KBM-7 (cell line): ENCODE results near the gene SLC22A14.
A peak's percentile ranks its signal among the peaks of the same experiment; 100 is the strongest.
"Not testable (repeated sequence)": the region's sequence is repeated elsewhere in the genome, so short reads cannot be mapped to it uniquely, and the experiment has no call there.

Experiments
- DNase-seq: peaks from one replicate; pipeline ENCODE4 v3.0.0-alpha.2; 2015
- in situ Hi-C: fragments of 300-500 bp; cut with MboI; formaldehyde crosslinking; loops from 2 replicates; pipeline ENCODE4 v1.14.3; 2020; ENCODE audit warnings: low sequenced_read_pairs, low pct_unique_long_range_greater_than_20kb, mixed read lengths

SLC22A14 gene

DNA sequence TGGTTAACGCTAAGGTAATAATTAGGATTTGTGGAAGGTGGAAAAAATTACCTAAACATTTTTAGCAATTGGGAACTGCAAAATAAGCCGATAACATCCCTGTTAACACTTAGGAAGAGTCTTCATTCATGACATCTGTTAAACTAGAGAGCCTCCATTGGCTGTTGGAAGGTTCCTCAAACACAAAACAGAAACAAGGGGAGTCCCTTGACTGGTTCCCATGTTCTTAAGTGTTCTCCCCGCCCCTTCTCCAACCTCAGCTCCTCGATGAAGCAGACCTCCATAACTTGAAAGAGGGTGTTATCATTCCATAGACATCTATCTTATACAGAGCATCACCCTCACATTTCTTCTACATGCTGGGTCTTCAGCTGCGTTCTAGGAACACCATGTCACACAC, 14.0 kb upstream of the SLC22A14 start:
- no peak for DNase-seq
- in situ Hi-C loops = no loop called here

DNA sequence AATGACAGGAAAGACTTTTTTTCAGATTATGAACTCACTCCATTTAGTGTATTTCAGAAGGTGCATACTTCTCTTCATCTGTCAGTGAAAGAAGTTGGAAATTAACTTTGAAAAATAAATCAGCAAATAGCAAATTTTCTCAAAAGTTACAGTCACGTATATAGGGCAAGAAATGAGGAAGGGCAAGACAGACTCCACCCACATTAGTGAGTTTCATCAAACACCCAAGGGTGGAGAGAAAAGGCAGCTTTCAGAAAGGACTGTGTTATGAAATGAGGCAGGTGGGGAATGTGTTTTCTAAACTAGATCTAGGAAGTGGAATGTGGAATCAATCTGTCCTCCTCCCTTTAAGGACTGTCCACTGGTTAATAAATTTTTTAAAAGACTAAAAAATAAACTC, 13.6 kb upstream of the SLC22A14 start:
- in situ Hi-C loops = no loop called here

DNA sequence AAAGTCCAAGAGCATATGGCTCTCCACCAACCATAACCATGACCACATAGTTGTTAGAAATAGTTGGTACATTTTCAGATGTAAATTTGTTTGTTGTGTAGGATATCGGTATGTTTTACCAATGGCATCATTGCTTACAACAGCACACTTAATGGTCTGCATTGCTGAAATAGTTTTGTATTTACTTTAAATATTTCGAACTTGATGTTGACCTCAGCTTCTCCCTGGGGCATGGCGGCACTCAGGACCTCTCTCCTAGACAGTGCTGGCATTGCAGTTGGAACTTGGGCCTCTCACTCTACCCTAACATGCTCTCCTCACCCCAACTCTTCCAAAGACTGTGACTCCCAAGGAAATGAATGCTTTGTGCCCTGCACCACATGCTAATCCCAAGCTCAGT, 11.5 kb upstream of the SLC22A14 start:
- no peak for DNase-seq

More for the DNA sequence above, 13.6 kb upstream of the SLC22A14 start:
- DNase-seq = peak; percentile 55

DNA sequence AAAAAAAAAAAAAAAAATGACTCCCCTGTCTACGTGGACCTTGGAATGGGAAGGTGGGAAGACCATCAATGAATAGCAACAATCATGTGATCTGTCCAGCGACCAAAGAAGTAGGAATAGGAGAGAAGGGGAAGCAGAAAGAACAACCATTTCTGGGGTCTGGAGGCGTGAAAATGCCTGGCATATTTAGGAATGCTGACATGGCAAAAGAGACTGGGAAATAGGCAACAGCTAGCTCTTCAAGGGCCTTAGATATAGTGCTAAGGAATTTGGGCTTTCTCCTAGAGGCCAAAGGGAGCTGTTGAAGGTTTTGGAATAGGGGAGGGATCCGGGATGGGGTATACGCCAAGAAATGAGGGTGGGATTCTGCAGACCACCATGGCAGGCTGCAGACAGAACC, 10.5 kb upstream of the SLC22A14 start:
- in situ Hi-C loops = no loop called here
- DNase-seq = no peak

More for the DNA sequence above, 11.5 kb upstream of the SLC22A14 start:
- in situ Hi-C loops = no loop called here

DNA sequence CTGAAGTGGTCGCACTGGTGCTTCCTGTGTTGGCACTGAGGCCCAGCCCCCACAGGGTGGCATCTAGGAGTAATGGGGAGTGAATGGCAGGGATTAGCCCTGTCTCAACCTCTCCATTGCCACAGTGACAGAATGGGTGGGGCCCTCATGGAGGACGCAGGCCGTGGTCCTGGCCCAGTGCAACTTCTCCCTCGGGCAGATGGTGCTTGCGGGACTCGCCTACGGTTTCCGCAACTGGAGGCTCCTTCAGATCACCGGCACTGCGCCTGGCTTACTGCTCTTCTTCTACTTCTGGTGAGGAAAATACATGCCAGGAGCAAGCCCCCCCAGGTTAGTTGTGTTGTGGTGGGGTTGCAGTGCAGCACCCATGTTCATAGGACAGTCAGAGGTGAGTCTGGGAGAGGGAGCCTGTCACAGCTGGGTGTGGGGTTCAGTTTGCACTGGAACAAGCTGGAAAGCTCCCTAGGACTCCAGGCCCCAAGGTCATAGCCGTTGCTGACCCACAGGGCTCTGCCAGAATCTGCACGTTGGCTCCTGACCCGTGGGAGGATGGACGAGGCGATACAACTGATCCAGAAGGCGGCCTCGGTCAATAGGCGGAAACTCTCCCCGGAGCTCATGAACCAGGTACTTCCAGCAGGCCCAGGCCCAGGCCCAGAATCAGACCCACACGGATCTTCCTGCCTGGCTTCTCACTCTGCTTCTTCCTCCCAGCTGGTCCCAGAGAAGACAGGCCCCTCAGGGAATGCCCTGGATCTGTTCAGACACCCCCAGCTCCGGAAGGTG, 7.0 kb upstream of the SLC22A14 start:
- in situ Hi-C loops = no loop called here
- DNase-seq = no peak

DNA sequence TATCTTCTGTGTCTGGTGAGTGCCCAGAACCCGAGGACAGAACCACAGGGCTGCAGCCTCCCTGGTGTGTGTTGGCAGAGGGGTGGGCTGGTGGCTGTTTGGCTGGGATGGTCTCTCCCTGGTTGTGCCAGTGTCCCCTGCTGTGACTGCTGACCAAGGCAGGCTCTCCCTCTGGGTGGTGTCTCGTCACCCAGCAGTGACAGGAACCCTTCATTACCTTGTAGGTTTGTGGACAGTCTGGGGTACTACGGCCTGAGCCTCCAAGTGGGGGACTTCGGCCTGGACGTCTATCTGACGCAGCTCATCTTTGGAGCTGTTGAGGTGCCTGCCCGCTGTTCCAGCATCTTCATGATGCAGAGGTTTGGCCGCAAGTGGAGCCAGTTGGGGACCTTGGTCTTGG, 6.4 kb upstream of the SLC22A14 start:
- in situ Hi-C loops = no loop called here
- no peak for DNase-seq

DNA sequence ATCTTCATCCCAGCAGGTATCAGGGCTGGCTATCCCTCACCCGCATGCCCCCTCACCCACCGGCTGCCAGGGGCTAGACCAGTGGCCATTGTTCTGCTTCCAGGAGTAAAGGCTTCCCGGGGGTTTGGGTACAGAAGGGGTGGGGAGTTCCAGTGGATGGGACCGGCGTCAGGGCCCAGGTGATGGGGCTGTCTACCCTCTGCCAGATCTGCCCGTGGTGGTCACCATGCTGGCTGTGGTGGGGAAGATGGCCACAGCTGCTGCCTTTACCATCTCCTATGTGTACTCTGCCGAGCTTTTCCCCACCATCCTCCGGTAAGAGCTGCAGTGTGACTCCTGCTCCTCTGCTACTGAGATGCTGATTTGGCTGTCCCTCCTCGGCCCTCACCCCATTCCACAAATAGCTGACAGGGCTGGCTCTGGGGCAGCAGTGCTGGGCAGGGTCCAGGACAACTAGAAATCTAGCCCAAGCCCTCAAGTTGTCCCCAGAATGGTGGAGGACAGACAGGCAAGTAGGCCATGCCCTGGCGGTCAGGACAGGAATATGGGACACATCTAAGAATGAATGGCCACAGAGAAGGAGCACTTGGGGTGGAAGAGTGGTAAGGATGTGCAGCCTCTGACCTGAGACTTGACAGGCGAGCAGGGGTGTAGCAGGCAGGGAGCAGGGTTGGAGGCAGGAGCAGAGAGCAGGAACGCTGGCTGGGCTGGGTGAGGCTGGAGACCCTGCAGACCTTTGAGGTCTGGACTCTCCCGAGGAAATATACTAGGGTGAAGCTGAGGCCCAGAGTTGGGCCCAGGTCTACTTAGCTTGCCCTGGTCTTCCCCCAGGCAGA, 5.8 kb upstream of the SLC22A14 start:
- in situ Hi-C loops = no loop called here
- DNase-seq = no peak

DNA sequence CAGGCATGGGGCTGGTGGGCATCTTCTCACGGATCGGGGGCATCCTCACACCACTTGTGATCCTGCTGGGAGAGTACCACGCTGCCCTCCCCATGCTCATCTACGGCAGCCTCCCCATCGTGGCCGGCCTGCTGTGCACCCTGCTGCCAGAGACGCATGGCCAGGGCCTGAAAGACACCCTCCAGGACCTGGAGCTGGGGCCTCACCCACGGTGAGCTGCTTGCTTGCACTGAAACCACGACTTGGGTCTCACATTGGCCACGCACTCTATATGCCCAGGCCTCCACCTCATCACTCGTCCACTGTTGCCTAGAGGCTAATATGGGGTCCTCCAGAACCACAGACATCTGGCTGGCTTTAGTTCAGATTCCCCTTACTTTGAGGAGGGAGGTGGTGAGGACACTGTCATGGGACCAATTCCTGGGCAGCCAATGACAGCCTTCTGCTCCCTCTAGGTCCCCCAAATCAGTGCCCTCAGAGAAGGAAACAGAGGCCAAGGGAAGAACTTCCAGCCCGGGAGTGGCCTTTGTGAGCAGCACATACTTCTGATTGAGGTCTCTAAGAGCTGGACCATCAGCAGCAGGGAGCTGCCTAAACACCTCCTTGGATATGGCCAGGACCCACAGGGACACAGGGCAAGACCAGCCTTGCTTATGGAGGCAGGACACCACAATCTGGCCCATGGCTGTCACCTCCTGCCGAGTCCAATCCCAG, 5.0 kb upstream of the SLC22A14 start:
- in situ Hi-C loops = no loop called here

DNA sequence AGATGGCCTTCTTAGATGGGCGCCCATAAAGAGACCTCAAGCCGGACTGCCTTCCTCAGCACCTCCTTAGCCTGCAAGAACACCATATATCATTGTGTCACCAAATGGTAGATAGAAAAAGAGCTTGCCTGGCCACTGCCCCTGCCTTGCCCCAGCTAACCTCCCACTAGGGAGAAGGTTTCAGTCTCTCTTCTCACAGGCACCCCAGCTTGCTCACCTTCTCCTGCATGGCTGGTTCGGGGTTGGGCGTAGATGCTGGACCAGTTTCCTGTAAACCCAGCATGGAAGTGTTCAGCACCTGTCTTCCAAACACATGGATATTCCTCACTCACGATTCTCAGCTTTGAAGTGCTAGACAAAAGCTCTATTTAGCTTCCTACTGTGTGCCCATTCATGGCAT, 3.3 kb upstream of the SLC22A14 start:
- DNase-seq = no peak
- in situ Hi-C loops = no loop called here

More for the DNA sequence above, 5.0 kb upstream of the SLC22A14 start:
- DNase-seq = no peak

DNA sequence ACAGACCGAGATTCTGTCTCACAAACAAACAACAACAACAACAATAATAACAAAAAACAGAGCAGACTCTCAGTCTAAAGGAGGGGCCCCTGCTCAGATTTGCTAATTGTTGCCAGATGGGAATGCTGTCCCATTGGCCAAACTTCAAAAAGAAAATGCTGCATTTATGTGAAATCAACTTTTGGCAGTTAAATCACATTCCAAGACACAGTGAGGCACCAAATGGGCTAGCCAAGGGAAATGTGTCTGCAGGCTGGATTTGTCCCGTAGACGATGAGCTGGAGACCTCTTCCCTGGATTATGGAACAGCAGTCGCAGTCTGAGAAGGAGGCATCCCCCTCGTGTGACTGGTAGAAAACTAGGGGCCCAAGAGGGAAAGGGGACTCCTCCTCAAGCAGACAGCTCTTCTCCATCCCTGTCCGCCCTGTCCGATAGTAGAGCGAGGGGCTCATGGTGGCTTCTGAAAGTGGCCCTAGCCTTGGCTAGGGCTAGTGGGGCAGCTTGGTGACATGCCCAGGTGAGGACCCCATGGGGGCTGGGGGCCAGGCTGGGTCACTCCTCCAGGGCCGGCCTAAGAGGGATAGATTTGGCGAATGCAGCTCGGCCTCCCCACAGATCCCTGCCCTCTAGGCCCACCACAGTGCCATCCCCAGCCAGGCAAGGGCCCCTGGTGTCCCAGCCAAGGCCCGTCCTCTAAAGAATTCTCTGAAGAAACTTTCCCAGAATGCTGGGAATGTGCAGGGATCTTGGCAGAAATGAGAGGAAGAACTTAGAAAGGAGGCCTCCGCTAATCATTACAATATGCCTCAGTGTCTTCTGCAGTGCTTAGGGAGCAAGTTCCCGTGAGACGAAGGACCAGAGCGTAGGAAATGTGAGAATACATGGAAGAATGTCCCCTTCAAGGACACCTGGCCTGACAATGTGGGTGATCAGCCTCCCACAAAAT, 2.0 kb downstream of the SLC22A14 start:
- DNase-seq = no peak
- in situ Hi-C loops = no loop called here

DNA sequence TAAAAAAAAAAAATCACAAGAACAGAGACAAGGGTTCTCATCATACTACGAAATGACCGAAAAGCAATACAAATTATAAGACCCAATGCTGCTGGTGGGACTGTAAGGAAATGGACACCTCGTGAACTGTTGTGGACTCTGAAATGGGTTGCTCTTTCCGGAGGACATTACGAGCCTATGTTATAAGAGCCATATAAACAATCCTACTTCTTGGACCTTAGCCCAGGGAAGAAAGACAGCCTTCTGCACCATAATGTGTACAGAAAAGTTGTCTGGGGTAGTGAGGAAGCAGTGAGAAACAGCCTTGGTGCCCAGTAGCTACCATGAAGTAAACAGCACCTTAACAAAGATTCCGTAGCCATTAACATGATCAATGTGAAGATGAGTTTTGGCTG, 2.7 kb downstream of the SLC22A14 start:
- in situ Hi-C loops = no loop called here
- DNase-seq = no peak

DNA sequence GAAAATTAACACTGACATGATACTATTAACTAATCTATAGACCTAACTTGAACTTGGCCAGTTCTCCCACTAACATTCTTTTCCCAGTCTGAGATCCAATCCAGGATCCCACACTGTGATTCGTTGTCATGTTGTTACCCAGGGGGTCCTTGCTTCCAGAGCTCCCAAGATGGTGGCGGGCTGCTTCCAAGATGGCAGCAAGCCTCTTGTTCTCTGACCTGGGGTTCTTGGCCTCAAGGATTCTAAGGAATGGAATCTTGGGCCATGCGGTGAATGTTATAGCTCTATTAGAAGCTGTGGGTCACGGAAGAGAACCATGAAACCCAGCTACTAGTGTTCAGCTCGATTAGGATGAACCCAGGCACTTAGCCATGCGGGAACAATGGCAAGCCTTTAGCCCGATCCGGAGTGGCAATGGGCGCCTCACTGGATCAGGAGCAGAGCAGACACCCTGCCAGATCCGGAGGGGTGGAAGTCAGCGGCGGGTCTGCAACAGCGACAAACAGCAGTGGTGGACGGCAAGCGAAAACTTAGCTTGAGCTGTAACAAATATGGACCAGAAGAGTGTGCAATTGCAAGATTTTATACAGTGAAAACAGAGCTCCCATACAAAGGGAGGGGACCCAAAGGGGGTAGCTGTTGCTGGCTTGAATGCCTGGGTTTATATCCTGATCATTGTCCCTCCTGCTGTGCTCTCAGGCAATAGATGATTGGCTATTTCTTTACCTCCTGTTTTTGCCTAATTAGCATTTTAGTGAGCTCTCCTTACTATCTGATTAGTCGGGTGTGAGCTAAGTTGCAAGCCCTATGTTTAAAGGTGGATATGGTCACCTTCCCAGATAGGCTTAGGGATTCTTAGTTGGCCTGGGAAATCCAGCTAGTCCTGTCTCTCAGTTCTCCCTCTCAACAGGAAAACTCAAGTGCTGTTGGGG, 7.5 kb downstream of the SLC22A14 start:
- DNase-seq, in situ Hi-C loops: not testable (repeated sequence)

DNA sequence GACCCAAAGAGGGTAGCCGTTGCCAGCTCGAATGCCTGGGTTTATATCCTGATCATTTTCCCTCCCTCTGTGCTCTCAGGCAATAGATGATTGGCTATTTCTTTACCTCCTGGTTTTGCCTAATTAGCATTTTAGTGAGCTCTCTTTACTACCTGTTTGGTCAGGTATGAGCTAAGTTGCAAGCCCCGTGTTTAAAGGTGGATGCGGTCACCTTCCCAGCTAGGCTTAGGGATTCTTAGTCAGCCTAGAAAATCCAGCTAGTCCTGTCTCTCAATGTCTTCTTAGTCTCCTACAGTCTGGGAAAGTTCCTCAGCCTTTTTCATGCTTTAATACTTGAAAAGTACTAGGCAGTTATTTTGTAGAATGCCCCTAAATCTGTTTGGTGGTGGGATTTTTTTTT, 15.0 kb downstream of the SLC22A14 start:
- DNase-seq, in situ Hi-C loops: not testable (repeated sequence)

DNA sequence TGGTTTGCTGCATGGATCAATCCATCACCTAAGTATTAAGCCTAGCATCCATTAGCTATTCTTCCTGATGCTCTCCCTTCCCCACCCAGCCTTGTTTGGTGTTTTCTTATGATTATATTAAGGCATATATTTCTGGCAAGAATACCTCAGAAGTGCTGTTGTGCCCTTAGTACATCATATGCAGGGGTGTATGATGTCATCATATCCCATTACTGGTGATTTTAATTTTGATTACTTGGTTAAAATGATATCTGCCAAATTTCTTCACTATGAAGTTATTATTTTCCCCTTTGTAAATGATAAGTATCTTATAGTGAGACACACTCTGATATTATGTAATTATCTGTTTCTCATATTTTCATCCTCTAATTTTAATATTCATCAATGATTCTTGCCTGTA, 15.4 kb downstream of the SLC22A14 start:
- in situ Hi-C loops = no loop called here
- DNase-seq = no peak

DNA sequence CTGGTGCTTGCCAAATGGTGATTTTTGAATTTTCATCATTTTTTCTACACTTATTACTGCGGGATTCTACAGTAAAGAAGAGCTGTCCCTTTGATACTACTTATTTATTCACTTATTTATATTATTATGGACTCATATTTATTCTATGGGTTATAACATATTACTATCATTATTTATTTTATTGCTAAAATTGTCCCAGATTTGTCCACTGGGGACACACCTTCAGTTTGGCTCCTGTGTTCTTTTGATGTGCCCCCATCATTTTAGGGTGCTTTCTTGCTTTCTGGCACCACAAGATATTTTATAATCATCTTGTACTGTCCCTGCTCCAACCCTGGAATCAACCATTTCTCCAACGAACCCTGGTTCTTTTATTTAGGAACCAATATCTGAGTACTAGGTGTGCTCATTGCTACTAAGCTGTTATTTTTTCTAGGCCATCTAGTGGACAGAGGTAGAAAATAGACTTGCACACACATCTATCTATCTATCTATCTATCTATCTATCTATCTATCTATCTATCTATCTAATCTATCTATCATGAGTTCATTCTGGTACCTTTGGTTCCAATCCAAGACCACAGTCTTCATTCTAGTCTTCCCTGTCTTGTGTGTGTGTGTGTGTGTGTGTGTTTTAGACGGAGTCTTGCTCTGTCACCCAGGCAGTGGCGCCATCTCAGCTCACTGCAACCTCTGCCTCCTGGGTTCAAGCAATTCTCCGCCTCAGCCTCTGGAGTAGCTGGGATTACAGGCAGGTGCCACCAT, 16.0 kb downstream of the SLC22A14 start:
- in situ Hi-C loops = no loop called here
- DNase-seq = peak; percentile 21

DNA sequence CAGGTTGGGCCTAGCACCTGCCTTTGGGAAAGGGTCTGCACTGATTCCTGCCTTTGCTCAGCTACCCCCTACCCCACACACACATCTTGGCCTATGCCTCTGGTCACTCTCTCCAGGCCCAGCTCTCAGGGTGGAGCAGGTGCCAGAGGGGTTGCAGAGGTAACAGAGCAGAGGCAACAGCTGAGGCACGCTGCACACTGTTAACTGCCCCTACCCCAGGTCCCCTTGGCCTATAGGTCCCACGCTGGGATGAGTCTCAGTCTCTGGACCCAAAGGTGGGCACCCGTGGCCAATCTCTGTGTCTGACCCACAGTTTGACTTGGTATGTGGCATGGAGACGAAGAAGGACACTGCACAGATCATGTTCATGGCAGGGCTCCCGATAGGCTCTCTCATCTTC, 24.8 kb downstream of the SLC22A14 start:
- no peak for DNase-seq
- in situ Hi-C loops = no loop called here

DNA sequence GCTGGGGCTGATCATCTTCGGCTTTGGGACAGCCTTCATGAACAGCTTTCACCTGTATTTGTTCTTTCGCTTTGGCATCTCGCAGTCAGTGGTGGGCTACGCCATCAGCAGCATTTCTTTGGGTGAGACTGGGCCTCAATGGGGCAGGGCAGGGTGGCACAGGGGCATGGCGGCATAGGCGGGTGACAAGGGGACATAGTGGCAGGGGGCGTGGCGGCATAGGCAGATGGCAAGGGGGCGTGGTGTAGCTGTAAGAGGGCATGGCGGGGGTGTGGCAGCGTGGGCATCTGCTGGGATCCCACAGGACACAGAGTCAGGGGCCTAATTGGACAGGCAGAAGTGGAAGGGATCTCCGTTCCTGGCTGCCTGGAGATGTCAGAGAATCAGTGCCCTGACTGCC, 25.5 kb downstream of the SLC22A14 start:
- DNase-seq = no peak
- in situ Hi-C loops = no loop called here
